ENCODE measurements around the gene ACHE. TPM values are rescaled to one million over a fixed set of nuclear protein-coding genes. Genes with fewer than 3 reads are reported as not detected.
"Not testable (repeated sequence)": the region's sequence is repeated elsewhere in the genome, so short reads cannot be mapped to it uniquely, and the experiment has no call there.

The ACHE gene
- polyA plus RNA-seq, 1 of the 3 experiments (the other 2 are of a cell fraction): 1.8 TPM

DNA sequence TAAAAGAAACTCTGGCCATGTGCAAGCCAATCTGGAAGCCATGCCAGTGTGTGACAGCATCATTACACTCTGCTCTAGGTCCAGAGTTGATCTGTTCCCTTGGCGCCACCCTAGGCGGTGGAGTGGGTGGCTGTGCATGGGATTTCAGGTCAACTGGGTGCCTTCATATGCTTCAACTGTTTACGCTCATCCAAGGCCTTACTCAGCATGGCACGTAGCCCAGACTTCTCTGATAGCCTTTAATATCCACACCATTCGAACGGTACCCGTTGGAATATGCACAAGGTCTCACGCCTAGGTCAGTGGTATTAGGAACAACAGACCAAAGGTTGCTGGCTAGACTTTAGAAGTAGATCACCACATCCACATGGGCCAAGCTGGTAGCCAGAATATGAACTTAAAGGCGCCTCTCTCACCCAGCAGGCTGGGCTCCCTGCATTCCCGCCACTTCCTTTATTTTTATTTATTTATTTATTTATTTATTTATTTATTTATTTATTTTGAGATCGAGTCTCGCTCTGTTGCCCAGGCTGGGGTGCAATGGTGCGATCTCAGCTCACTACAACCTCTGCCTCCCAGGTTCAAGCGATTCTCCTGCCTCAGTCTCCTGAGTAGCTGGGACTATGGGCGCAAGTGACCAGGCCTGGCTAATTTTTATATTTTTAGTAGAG, 18.7 kb upstream of the ACHE start (continued):
- TF ChIP-seq, protein P1, sequence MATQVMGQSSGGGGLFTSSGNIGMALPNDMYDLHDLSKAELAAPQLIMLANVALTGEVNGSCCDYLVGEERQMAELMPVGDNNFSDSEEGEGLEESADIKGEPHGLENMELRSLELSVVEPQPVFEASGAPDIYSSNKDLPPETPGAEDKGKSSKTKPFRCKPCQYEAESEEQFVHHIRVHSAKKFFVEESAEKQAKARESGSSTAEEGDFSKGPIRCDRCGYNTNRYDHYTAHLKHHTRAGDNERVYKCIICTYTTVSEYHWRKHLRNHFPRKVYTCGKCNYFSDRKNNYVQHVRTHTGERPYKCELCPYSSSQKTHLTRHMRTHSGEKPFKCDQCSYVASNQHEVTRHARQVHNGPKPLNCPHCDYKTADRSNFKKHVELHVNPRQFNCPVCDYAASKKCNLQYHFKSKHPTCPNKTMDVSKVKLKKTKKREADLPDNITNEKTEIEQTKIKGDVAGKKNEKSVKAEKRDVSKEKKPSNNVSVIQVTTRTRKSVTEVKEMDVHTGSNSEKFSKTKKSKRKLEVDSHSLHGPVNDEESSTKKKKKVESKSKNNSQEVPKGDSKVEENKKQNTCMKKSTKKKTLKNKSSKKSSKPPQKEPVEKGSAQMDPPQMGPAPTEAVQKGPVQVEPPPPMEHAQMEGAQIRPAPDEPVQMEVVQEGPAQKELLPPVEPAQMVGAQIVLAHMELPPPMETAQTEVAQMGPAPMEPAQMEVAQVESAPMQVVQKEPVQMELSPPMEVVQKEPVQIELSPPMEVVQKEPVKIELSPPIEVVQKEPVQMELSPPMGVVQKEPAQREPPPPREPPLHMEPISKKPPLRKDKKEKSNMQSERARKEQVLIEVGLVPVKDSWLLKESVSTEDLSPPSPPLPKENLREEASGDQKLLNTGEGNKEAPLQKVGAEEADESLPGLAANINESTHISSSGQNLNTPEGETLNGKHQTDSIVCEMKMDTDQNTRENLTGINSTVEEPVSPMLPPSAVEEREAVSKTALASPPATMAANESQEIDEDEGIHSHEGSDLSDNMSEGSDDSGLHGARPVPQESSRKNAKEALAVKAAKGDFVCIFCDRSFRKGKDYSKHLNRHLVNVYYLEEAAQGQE (IDR thresholded peaks at IDR 0.05; ENCODE audit: low read depth, low read length): no peak
- no peak for TF ChIP-seq RXRA (IDR thresholded peaks at IDR 0.05; ENCODE audit: borderline replicate concordance, low read depth)
- TF ChIP-seq, protein P2, sequence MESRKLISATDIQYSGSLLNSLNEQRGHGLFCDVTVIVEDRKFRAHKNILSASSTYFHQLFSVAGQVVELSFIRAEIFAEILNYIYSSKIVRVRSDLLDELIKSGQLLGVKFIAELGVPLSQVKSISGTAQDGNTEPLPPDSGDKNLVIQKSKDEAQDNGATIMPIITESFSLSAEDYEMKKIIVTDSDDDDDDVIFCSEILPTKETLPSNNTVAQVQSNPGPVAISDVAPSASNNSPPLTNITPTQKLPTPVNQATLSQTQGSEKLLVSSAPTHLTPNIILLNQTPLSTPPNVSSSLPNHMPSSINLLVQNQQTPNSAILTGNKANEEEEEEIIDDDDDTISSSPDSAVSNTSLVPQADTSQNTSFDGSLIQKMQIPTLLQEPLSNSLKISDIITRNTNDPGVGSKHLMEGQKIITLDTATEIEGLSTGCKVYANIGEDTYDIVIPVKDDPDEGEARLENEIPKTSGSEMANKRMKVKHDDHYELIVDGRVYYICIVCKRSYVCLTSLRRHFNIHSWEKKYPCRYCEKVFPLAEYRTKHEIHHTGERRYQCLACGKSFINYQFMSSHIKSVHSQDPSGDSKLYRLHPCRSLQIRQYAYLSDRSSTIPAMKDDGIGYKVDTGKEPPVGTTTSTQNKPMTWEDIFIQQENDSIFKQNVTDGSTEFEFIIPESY (IDR thresholded peaks at IDR 0.05; ENCODE audit: borderline replicate concordance, low read depth): no peak

DNA sequence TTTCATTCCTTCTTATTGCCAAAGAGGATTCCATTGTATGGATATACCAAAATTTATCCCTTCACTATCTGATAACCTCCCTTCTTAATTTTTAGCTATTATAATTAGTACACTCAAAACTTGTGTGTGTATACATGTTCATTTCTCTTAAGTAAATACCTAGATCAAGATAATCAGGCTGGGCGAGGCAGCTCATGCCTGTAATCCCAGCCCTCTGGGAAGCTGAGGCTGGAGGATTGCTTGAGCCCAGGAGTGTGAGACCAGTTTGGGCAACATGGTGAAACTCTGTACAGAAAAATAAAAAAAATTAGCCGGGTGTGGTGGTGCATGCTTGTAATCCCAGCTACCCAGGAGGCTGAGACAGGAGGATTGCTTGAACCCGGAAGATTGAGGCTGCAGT, 15.8 kb upstream of the ACHE start:
- H3K4me2 ChIP-seq: no peak overlapping the region
- no peaks in the 10 kb centered on the region for H3F3A ChIP-seq (replicated peaks; ENCODE audit: insufficient read depth)
- no peak for DNase-seq
- H3K4me1 ChIP-seq (ENCODE audit: control insufficient read depth in 1 of 2, insufficient read depth in 2 of 2, low read depth in 1 of 2, low read length in 1 of 2): no peaks in the 10 kb centered on the region
- WGBS (ENCODE audit: low lambda C conversion rate): 18% methylated on average over 3 of the region's 3 CpGs
- H3K36me3 ChIP-seq (replicated peaks in 1 of 2; ENCODE audit: control insufficient read depth in 1 of 2, insufficient read depth in 2 of 2, low read length in 1 of 2): no peaks in the 10 kb centered on the region
- no peak overlapping the region for H3K4me3 ChIP-seq (ENCODE audit: low read depth in 2 of 2, low read length in 1 of 2)
- H3K27me3 ChIP-seq (ENCODE audit: insufficient read depth): peaks cover 31% of the 10 kb centered on the region; the same call in 1 of the 2 replicates
- POLR2A ChIA-PET: no interaction called here
- TF ChIP-seq MEF2A (IDR thresholded peaks at IDR 0.05; ENCODE audit: borderline replicate concordance, low read depth): no peak
- no peak for TF ChIP-seq TAF1 (IDR thresholded peaks at IDR 0.05; ENCODE audit: borderline replicate concordance, low read depth, low read length)
- no peak for TF ChIP-seq JUND (IDR thresholded peaks at IDR 0.05)
- TF ChIP-seq, protein P3, sequence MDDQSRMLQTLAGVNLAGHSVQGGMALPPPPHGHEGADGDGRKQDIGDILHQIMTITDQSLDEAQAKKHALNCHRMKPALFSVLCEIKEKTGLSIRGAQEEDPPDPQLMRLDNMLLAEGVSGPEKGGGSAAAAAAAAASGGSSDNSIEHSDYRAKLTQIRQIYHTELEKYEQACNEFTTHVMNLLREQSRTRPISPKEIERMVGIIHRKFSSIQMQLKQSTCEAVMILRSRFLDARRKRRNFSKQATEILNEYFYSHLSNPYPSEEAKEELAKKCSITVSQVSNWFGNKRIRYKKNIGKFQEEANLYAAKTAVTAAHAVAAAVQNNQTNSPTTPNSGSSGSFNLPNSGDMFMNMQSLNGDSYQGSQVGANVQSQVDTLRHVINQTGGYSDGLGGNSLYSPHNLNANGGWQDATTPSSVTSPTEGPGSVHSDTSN (IDR thresholded peaks at IDR 0.05): no peak
- TF ChIP-seq, protein P4, sequence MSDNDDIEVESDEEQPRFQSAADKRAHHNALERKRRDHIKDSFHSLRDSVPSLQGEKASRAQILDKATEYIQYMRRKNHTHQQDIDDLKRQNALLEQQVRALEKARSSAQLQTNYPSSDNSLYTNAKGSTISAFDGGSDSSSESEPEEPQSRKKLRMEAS (IDR thresholded peaks at IDR 0.05; ENCODE audit: low read depth): no peak
- H4K20me1 ChIP-seq (ENCODE audit: insufficient read depth): no peaks in the 10 kb centered on the region
- CTCF ChIA-PET: interaction anchor here (1.2 to 3.6 kb wide), 5 partner anchors 14 to 166 kb away, joined by 3 to 19 read pairs (median 12); partner anchors contain the start of gene ACHE
- no peak overlapping the region for H3K9ac ChIP-seq
- H3K27ac ChIP-seq (ENCODE audit: low read depth in 2 of 2, low read length in 1 of 2): no peak overlapping the region
- no peaks in the 10 kb centered on the region for H3K79me2 ChIP-seq (ENCODE audit: insufficient read depth)
- no peaks in the 10 kb centered on the region for H3K9me3 ChIP-seq
- H2AFZ ChIP-seq (ENCODE audit: low read depth): no peak overlapping the region
- no peaks in the 10 kb centered on the region for H3K9me2 ChIP-seq

DNA sequence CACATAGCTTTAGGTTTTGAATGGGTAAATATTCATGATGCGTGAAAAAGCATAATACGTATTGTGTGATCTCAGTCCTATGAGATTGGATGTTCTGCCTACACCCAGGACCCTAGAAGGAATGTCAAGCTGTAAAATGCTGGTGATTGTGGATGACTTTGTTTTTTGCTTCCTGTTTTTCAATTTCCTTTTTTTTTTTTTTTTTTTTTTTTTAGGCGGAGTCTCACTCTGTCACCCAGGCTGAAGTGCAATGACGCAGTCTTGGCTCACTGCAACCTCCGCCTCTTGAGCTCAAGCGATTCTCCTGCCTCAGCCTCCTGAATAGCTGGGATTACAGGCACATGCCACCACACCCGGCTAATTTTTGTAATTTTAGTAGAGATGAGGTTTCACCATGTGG, 14.8 kb upstream of the ACHE start:
- DNase-seq; H3K9me2 ChIP-seq; POLR2A ChIA-PET; H3K4me3 ChIP-seq (ENCODE audit: low read depth in 2 of 2, low read length in 1 of 2); H3K27ac ChIP-seq (ENCODE audit: low read depth in 2 of 2, low read length in 1 of 2); H3K9me3 ChIP-seq; H3K36me3 ChIP-seq (replicated peaks in 1 of 2; ENCODE audit: control insufficient read depth in 1 of 2, insufficient read depth in 2 of 2, low read length in 1 of 2); H3K4me1 ChIP-seq (ENCODE audit: control insufficient read depth in 1 of 2, insufficient read depth in 2 of 2, low read depth in 1 of 2, low read length in 1 of 2); H2AFZ ChIP-seq (ENCODE audit: low read depth); H3K79me2 ChIP-seq (ENCODE audit: insufficient read depth); H3K9ac ChIP-seq; H4K20me1 ChIP-seq (ENCODE audit: insufficient read depth); H3F3A ChIP-seq (replicated peaks; ENCODE audit: insufficient read depth); H3K4me2 ChIP-seq: not testable (repeated sequence)
- CTCF ChIA-PET: interaction anchor here (0.9 to 3.6 kb wide), 8 partner anchors 12 to 184 kb away, joined by 3 to 19 read pairs (median 6); partner anchors contain the start of gene ACHE
- 61% methylated on average over 7 of the region's 7 CpGs for WGBS (ENCODE audit: low lambda C conversion rate)
- peaks cover 31% of the 10 kb centered on the region for H3K27me3 ChIP-seq (ENCODE audit: insufficient read depth)

Data from SK-N-SH (cell line).